ENCODE results near the gene DPEP2NB. TPM values are rescaled to one million over a fixed set of nuclear protein-coding genes. Genes with fewer than 3 reads are reported as not detected.

DPEP2NB gene
- total RNA-seq, 1 donor from 2014 or later: not detected

GRCh38 chr16:67979955-67980678, 35.6 kb downstream of the DPEP2NB start, which contains the start of gene DPEP3:
DPEP3 (minus strand) TSS chr16:67980499; CDS start chr16:67980380, 119 bp downstream.
- Mint-ChIP-seq H3K27ac (ENCODE audit: unreplicated experiment) (no peak within 1 kb of the TSS), H3K9me3 (ENCODE audit: unreplicated experiment) (no peaks in the 10 kb centered on the region), H3K27me3 (ENCODE audit: low read depth, unreplicated experiment) (peaks cover 32% of the 10 kb centered on the region), H3K36me3 (ENCODE audit: low read depth, unreplicated experiment) (peaks cover 3% of the 10 kb centered on the region), H3K4me1 (ENCODE audit: low read depth, unreplicated experiment) (peaks cover 3% of the 10 kb centered on the region), H3K4me3 (ENCODE audit: unreplicated experiment) (no peak within 1 kb of the TSS)
- FAIRE-seq: no peak
- Histone ChIP-seq H3K27me3 (ENCODE audit: insufficient read depth, low read length) (peaks cover 16% of the 10 kb centered on the region), H3K79me2 (ENCODE audit: insufficient read depth, low read length) (no peaks in the 10 kb centered on the region), H4K20me1 (ENCODE audit: insufficient read depth, low read length) (no peaks in the 10 kb centered on the region), H3K27ac (ENCODE audit: low read depth, low read length) (no peak within 1 kb of the TSS), H3K4me2 (ENCODE audit: low read length) (no peak within 1 kb of the TSS), H3K9ac (ENCODE audit: low read length) (no peak within 1 kb of the TSS), H3K9me3 (ENCODE audit: insufficient read depth, low read depth, low read length) (no peaks in the 10 kb centered on the region), H3K4me3 (ENCODE audit: insufficient read depth, low read depth, low read length) (no peak within 1 kb of the TSS), H3K36me3 (ENCODE audit: insufficient read depth, low read length) (no peaks in the 10 kb centered on the region), H2AFZ (ENCODE audit: low read depth, low read length) (no peak within 1 kb of the TSS), H3K4me1 (ENCODE audit: insufficient read depth, low read length) (no peaks in the 10 kb centered on the region)
- DNase-seq (ENCODE audit: low read depth): no peak
- TF ChIP-seq EZH2 (IDR thresholded peaks at IDR 0.05; ENCODE audit: insufficient read depth, low read length) (no peak), CTCF (IDR thresholded peaks at IDR 0.05; ENCODE audit: insufficient read depth, low read depth, low read length) (no peak)

GRCh38 chr16:67977469-67978227, 38.1 kb downstream of the DPEP2NB start:
- no peak overlapping the region for H3K27ac ChIP-seq (ENCODE audit: low read depth, low read length)
- H3K4me1 Mint-ChIP-seq (ENCODE audit: low read depth, unreplicated experiment): no peaks in the 10 kb centered on the region
- H4K20me1 ChIP-seq (ENCODE audit: insufficient read depth, low read length): no peaks in the 10 kb centered on the region
- no peak overlapping the region for H2AFZ ChIP-seq (ENCODE audit: low read depth, low read length)
- no peak overlapping the region for H3K9ac ChIP-seq (ENCODE audit: low read length)
- no peak overlapping the region for H3K4me3 Mint-ChIP-seq (ENCODE audit: unreplicated experiment)
- H3K4me1 ChIP-seq (ENCODE audit: insufficient read depth, low read length): no peaks in the 10 kb centered on the region
- no peak overlapping the region for H3K4me3 ChIP-seq (ENCODE audit: insufficient read depth, low read depth, low read length)
- no peak overlapping the region for H3K4me2 ChIP-seq (ENCODE audit: low read length)
- H3K9me3 ChIP-seq (ENCODE audit: insufficient read depth, low read depth, low read length): no peaks in the 10 kb centered on the region
- DNase-seq (ENCODE audit: low read depth) (no peak), FAIRE-seq (no peak)
- H3K36me3 ChIP-seq (ENCODE audit: insufficient read depth, low read length): no peaks in the 10 kb centered on the region
- no peak for TF ChIP-seq EZH2 (IDR thresholded peaks at IDR 0.05; ENCODE audit: insufficient read depth, low read length)
- TF ChIP-seq CTCF (IDR thresholded peaks at IDR 0.05; ENCODE audit: insufficient read depth, low read depth, low read length): no peak
- H3K36me3 Mint-ChIP-seq (ENCODE audit: low read depth, unreplicated experiment): no peaks in the 10 kb centered on the region
- H3K27ac Mint-ChIP-seq (ENCODE audit: unreplicated experiment): no peak overlapping the region
- H3K9me3 Mint-ChIP-seq (ENCODE audit: unreplicated experiment): no peaks in the 10 kb centered on the region
- peaks cover 16% of the 10 kb centered on the region for H3K27me3 ChIP-seq (ENCODE audit: insufficient read depth, low read length)
- H3K27me3 Mint-ChIP-seq (ENCODE audit: low read depth, unreplicated experiment): peaks cover 28% of the 10 kb centered on the region
- no peaks in the 10 kb centered on the region for H3K79me2 ChIP-seq (ENCODE audit: insufficient read depth, low read length)
